Measurements from ENCODE around the gene TNN.
"Not testable (repeated sequence)": the region's sequence is repeated elsewhere in the genome, so short reads cannot be mapped to it uniquely, and the experiment has no call there.

The TNN gene

GRCh38 chr1:175071276-175071943 lies 3.8 kb downstream of the TNN start:
- no peak for DNase-seq

GRCh38 chr1:175072099-175072951 lies 4.7 kb downstream of the TNN start:
- DNase-seq = no peak

- DNase-seq = no peak
These were observed 5.4 kb downstream of the TNN start for GRCh38 chr1:175073061-175073460.

- no peak for DNase-seq
These were observed 6.0 kb downstream of the TNN start for GRCh38 chr1:175073633-175074032.

- DNase-seq = no peak
These were observed 8.2 kb downstream of the TNN start for GRCh38 chr1:175075572-175076568.

GRCh38 chr1:175077356-175078030 lies 9.9 kb downstream of the TNN start:
- DNase-seq = no peak

- DNase-seq = no peak
These were observed 11.0 kb downstream of the TNN start for GRCh38 chr1:175078629-175079028.

- no peak for DNase-seq
These were observed 11.7 kb downstream of the TNN start for GRCh38 chr1:175079338-175079737.

- DNase-seq = no peak
These were observed 12.4 kb downstream of the TNN start for GRCh38 chr1:175080030-175080429.

GRCh38 chr1:175081983-175082382 lies 14.3 kb downstream of the TNN start:
- DNase-seq = no peak

GRCh38 chr1:175088525-175088951 lies 20.9 kb downstream of the TNN start:
- DNase-seq = no peak

- DNase-seq = no peak
These were observed 21.6 kb downstream of the TNN start for GRCh38 chr1:175089136-175089718.

- DNase-seq = no peak
These were observed 23.1 kb downstream of the TNN start for GRCh38 chr1:175090780-175091179.

GRCh38 chr1:175094626-175095025 lies 27.0 kb downstream of the TNN start:
- DNase-seq = no peak

GRCh38 chr1:175095069-175095468 lies 27.4 kb downstream of the TNN start:
- DNase-seq = no peak

- DNase-seq = no peak
These were observed 28.5 kb downstream of the TNN start for GRCh38 chr1:175095978-175096607.

GRCh38 chr1:175097361-175097760 lies 29.7 kb downstream of the TNN start:
- no peak for DNase-seq

GRCh38 chr1:175099916-175100315 lies 32.3 kb downstream of the TNN start:
- no peak for DNase-seq

- DNase-seq = not testable (repeated sequence)
These were observed 34.5 kb downstream of the TNN start for GRCh38 chr1:175102166-175102565.

GRCh38 chr1:175106536-175106935 lies 38.9 kb downstream of the TNN start:
- DNase-seq = not testable (repeated sequence)

GRCh38 chr1:175108331-175108820 lies 40.7 kb downstream of the TNN start:
- DNase-seq = not testable (repeated sequence)
